HPDE6-E6E7 (cell line): ENCODE data around the gene KLKB1.
"Not testable (repeated sequence)": the region's sequence is repeated elsewhere in the genome, so short reads cannot be mapped to it uniquely, and the experiment has no call there.

Experiments used
- DNase-seq: peaks from one replicate; pipeline ENCODE4 v3.0.0; 2011; ENCODE audit warnings: missing footprints; ENCODE audit errors: extremely low spot score

KLKB1 gene

GRCh38 chr4:186226521-186227189, 652 bp upstream of the KLKB1 start:
- no peak for DNase-seq

- no peak for DNase-seq
These were observed 622 bp downstream of the KLKB1 start for GRCh38 chr4:186227744-186228513.

- DNase-seq: no peak
These were observed 1.2 kb downstream of the KLKB1 start for GRCh38 chr4:186228514-186228894.

- DNase-seq: no peak
These were observed 7.1 kb downstream of the KLKB1 start for GRCh38 chr4:186234367-186234766.

GRCh38 chr4:186236126-186236525, 8.8 kb downstream of the KLKB1 start:
- no peak for DNase-seq

GRCh38 chr4:186240452-186240847, 13.1 kb downstream of the KLKB1 start:
- no peak for DNase-seq

GRCh38 chr4:186240848-186241491, 13.7 kb downstream of the KLKB1 start:
- DNase-seq: no peak

- no peak for DNase-seq
These were observed 14.3 kb downstream of the KLKB1 start for GRCh38 chr4:186241616-186242015.

GRCh38 chr4:186242031-186242430, 14.7 kb downstream of the KLKB1 start:
- DNase-seq: not testable (repeated sequence)

GRCh38 chr4:186243331-186243730, 16.0 kb downstream of the KLKB1 start:
- no peak for DNase-seq

GRCh38 chr4:186244835-186245234, 17.5 kb downstream of the KLKB1 start:
- DNase-seq: no peak

GRCh38 chr4:186247062-186247752, 19.9 kb downstream of the KLKB1 start:
- DNase-seq: not testable (repeated sequence)

- no peak for DNase-seq
These were observed 21.3 kb downstream of the KLKB1 start for GRCh38 chr4:186248643-186249042.

GRCh38 chr4:186249785-186250754, 22.8 kb downstream of the KLKB1 start:
- peak; percentile 17 for DNase-seq

GRCh38 chr4:186250760-186251159, 23.5 kb downstream of the KLKB1 start:
- DNase-seq: no peak

- no peak for DNase-seq
These were observed 27.8 kb downstream of the KLKB1 start for GRCh38 chr4:186255122-186255521.

GRCh38 chr4:186258216-186258811, 31.0 kb downstream of the KLKB1 start:
- no peak for DNase-seq

- DNase-seq: no peak
These were observed 32.8 kb downstream of the KLKB1 start for GRCh38 chr4:186260117-186260503.

- DNase-seq: no peak
These were observed 33.5 kb downstream of the KLKB1 start for GRCh38 chr4:186260504-186261448.

GRCh38 chr4:186264660-186265059, 37.4 kb downstream of the KLKB1 start:
- DNase-seq: no peak
